ENCODE data around the gene PMM2.

The PMM2 gene

DNA sequence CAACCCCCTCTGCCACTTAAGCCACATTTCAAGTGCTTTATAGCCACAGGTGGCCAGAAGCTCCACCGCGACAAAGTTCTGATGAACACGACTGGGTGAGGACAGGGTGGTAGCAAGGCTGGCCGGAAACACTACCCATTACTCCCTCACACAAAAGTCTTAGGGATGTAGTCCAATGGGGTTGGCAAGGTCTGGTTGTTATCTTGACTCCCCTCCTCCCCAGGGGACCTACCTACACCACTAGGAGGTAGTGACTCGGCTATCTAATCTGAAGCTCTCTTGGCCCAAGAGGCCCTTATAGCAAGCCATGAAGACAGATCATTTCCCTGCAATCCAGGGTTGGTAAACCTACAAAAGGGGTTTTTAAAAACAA, 92.9 kb downstream of the PMM2 start:
- no peak for DNase-seq

DNA sequence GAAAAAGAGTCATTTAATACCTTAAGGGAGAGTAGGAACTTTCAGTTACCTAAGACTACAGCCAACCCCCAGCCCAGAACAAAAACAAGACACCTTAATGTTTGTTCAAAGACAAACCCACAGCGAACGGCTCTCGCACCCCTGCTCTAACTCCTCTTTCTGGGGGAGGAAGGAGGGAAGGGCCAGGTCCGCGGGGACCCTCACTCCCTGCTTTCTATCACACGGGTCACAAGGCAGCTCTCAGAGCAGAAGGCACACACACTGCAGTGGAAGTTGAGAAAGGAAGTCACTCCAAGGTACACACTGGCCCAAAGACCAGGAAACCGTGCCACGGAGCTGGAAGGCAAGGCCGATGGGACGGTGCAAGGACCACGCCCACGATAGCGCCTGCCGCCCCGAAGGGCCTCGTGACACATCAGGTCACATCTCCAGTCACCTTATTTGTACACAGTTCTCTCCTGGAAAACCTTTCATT, 94.5 kb downstream of the PMM2 start:
- no peak for DNase-seq

DNA sequence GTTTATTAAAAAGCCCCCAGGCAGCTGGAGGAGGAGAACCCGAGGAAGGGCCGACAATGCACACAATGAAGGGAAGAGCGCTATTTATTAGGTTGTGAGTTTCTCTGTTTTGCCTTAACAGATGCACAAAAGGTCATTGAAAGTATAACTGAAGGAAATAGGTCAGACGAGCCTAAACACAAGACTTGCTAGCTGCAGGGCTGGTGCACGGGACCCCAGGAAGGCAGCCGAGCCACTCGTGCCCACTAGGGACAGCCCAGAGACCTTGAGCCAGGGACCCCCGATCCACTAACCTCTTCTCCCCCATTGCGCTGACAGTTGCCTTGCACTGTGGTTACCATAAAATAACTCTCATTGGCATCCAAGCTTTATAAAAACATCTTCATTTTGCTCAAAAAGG, 95.8 kb downstream of the PMM2 start:
- no peak for DNase-seq

DNA sequence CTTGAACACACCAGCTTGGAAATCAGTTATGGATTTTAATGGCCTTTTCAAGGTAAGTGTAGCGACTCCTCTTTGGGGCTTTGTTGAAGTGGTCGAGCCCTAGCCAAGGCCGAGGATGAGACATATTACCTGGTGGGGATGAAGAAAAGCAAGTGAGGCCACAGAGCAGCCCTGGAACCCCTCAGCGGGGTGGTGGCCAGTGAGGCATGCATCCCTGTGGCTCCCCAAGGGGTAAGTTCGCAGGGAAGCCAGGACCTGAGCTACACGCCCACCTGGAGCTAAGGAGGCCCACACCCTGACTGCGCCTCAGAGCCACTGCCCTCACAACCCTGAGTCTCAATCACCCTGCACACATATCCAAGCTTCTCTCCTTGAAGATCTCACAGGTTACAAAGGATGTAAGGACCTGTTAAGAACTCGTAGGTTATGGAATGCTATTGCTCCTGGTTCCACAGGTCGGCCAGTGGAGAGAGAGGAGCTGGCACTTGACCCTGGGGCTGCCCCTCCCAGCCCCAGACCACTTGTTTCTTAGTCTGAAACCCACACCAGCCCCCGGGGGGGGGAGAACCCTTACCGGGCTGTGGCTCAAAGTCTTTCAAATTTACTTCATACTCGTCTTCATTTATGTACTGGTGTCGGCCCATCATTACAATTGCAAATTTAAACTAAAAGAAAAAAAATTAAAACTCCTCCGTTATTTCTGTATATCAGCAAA, 96.5 kb downstream of the PMM2 start:
- DNase-seq: no peak

DNA sequence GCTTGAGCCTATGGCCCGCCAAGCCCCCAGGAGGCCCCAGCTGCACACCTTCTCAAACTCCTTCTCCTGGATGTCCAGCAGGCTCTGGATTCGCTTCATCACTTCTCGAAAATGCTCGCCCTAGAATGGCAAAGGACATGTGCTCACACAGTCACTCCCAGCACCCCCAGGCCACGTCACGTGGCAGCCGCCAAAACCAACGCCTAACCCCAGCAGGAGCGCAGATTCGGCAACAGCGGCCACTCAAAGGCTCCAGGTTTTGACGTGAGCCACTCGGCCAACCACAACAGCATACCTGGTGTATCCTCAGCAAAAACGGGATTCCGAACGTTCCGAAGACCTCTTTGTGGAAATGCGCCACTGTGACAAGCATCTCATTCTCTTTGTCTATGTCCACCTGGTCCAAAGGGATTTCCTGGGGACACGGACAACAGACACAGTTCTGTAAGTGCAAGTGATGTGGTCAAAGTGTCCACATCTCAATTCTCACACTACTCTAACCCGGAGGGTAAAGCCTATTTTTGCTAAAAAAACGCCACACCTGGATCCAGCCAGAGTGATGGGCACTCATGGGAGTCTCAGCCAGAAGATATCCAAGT, 97.2 kb downstream of the PMM2 start:
- no peak for DNase-seq

DNA sequence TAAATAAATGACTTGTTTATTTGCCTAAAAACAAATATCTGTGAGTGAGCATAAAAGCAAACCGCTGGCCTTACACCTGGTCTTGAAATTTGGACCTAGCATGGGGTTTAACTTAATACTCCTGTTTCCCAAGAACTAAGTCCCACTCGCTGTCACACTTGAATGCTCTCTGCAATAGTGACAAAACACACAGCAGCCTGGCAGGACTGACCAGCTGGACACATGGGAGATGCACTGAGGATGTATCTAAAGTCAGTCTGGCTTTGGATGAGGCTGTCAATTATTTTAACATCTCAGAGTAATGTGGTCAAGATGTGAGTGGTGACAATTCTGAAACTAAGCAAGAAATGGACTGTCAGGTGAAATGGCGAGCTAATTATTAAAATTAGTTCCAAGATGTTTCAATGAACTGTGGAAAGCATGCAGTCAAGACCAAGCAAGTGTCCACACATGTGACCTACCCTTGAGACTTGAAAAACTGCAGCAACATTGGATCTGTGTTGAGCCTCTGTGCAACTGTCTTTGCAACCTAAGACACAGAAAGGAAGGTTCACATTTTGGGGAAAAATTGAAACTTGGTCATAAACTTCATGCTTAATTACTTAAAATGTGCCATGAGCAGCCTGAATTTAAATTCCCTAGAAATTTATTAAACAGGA, 101.2 kb downstream of the PMM2 start:
- DNase-seq: no peak

Measured in NCI-H2081 (cell line).